DOHH2 (cell line): ENCODE data around the gene CIB4.

Experiments
- CTCF ChIP-seq: fragments of 200-600 bp; sonication (generic); IDR thresholded peaks from one replicate; pipeline ENCODE4 v1.5.1; 2014; ENCODE audit warnings: antibody characterized with exemption, mild to moderate bottlenecking, low read depth, low read length; ENCODE audit not compliant: poor library complexity, severe bottlenecking
- EZH2phosphoT487 ChIP-seq: fragments of 200-600 bp; sonication (generic); IDR thresholded peaks from 2 replicates; pipeline ENCODE4 v1.6.1; 2017; ENCODE audit warnings: borderline replicate concordance, mild to moderate bottlenecking, antibody characterized with exemption, low read length, moderate library complexity, mixed read lengths

DNA sequence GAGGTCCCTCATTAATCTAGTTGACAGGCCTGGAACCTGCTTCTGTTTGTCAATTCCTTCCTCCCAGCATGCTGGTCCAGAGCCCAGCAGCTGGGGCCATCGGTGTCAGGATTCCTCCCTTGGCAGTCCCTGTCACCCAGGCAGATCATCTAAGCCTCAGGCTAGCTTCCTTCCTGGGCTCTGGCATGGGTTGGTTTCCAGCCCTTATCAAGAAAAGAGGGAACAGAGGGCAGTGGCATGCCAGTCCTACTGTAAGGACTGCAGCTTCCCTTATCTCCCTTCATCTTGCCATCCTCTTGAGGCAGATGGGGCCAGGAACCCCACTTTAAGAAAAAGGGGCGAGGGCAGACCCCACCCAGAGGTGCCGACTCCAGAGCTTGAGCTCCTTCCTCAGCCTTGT is 40.5 kb upstream of the CIB4 start:
- no peak for TF ChIP-seq CTCF
- TF ChIP-seq EZH2phosphoT487 = no peak
